ENCODE measurements around the gene KCNQ2.

Gene KCNQ2

DNA sequence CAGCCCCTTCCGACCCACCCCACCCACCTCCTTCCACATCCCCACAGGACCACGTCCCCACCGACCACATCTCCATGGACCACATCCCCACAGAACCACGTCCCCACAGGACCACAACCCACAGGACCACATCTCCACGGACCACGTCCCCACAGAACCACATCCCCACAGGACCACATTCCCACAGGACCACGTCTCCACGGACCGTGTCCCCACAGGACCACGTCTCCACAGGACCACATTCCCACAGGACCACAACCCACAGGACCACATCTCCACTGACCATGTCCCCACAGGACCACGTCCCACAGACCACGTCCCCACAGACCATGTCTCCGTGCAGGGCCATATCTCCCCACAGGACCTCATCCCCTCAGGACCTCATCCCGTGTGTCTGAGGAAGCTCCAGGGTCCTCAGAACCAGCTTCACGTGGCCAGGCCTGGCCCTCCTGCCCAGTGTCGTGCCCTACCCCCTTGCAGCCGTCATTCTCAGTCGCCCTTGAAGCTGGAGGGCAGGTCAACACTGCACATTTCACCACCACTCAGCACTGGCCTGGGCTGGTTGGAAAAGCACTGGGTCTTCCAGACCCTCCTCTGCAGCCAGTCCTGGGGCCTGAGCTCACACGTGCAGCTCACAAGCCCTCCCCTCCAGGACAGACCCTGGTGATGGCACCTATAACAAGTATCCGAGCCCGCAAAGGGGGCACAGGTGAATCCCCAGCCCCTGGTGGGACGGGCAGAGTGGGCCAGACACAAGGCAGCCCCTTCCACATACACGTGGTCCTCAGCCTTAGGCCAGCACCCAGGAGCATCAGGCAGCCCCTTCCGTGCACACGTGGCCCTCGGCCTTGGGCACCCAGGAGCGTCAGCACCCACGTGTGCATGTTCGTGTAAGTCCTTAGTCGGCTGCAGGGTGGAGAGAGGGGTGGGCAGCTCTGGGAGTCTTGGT, 115.2 kb downstream of the KCNQ2 start:
- no peak for DNase-seq (ENCODE audit: low spot score)

- DNase-seq (ENCODE audit: low spot score) = no peak
Observed at GRCh38 chr20:63356511-63356910, 115.9 kb downstream of the KCNQ2 start.

- DNase-seq (ENCODE audit: low spot score) = no peak
Observed at GRCh38 chr20:63355781-63356295, 116.6 kb downstream of the KCNQ2 start.

DNA sequence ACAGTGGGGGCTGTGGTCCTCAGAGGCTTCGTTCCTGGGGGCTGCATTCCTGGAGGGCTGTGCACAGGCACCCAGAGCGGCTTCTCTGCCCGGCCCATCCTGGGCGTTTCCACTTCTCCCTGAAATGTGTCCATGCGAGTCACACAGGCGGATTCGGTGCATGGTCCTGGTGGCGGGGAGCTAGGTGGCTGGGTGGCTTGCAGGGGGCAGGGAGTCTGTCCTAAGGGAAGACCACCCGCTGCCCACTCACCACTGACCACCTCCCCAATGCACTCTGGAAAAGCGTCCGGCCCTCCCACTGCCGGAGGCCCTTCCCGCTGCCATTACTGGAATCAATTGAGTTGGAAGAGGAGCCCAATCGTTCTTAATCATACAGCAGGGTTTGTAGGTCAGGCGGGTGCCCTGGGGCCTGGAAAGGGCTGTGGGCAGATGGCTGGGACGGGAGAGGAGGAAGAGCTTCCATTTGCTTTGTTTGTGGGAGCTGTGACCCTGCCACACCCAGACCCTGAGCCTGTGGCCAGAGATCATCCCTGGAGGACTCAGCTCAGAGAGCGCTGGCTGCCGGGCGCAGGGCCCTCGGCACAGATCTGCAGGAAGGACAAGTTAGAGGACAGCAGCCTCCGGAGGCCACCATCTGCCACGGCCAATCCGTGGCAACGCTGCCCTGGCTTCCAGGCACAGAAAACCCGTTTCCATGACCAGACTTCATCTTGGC, 117.7 kb downstream of the KCNQ2 start:
- DNase-seq (ENCODE audit: low spot score) = no peak

- DNase-seq (ENCODE audit: low spot score) = no peak
Observed at GRCh38 chr20:63352811-63353221, 119.6 kb downstream of the KCNQ2 start.

DNA sequence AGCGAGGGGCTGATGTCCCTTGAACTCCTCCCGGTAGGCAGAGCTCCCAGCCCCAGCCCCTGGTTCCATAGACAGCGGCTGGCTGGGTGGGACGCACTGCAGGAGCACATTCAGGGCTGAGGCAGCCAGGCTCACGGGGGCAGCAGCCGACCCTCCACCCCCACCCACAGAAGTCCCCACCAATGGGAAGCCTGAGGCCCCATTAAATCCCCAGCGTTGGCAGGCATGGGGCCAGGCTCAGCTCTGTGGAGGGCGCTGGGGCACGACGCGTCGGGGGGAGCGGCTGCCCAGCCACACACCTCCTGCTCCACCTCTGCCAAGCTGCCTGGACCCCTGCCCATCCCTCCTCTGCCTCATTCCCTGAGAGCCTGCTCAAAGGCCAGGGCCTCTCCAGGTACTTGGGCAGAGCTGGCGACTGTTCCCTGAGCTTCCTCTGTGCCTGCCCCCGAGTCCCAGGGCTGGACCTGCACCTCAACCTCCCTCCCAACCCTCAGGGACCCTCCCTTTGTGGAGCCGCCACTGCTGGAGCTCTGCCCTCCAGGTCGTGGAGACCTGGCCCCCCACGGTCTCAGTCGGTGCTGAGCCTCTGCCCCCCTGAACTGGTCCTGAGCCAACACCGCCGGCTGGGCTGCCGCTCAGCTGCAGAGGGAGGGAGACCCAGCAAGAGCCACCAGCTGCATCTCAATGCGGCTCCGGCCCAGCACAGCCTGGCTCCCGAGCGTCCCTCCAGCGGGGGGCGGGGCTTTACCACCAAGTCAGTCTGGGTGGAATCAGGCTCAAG, 120.5 kb downstream of the KCNQ2 start:
- no peak for DNase-seq (ENCODE audit: low spot score)

- no peak for DNase-seq (ENCODE audit: low spot score)
Observed at GRCh38 chr20:63351326-63351700, 121.1 kb downstream of the KCNQ2 start.

DNA sequence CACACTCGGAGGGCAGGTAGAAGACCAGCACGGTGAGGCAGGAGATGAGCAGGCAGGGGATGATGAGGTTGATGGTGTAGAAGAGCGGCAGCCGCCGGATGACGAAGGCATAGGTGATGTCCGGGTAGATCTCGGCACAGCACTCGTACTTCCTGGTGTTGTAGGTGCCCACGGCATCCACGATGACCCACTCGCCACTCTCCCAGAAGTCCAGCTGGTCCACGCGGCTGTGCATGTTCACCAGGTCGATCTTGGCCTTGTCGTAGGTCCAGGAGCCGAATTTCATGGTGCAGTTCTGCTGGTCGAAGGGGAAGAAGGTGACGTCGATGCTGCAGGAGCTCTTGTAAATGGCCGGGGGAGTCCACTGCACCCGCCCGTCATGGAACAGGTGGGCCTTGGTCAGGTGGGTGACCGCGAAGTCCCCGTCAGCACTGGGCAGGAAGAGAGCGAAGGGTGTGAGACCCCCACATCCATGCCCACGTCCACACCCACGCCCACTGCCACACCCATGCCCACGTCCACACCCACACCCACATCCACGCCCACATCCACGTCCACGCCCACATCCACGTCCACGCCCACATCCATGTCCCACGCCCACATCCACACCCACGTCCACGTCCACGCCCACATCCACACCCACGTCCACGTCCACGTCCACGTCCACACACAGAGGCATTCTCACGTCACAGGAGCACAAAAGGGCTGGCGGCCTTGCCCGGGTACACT, 121.7 kb downstream of the KCNQ2 start:
- DNase-seq (ENCODE audit: low spot score) = no peak
